ENCODE data around the gene LSM7.

DNA sequence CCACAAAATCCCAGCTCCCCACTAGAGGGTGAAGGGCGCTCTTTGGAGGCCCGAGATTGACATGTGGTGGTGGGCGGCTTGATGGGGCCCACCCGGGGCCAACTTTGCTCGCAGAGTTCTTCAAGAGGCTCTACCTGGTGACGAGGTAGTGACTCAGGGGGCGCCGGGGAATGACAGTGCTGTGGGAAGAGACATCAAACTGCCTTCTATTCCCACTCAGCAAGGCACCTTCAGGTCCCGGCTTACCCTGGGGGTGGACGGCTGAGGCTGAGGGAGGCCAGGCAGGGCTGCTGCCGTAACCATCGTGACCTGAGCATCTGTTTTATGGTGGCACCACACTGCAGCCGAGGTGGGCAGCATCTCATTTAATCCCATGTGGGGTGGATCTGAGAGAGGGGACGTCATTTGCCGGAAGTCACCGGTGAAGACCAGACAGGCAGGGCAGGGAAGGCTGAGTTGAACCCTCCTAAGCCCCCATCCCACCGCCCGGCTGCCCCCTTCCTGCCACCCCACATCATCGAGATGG lies 22.0 kb downstream of the LSM7 start:
- no peak for TF ChIP-seq POLR2A (IDR thresholded peaks at IDR 0.05; ENCODE audit: low read length)
- TF ChIP-seq GATA1 (IDR thresholded peaks at IDR 0.05; ENCODE audit: low read depth, low read length): no peak

Data from erythroblast (primary cell).